Measurements from ENCODE around the gene ZSCAN18. TPM values are rescaled to one million over a fixed set of nuclear protein-coding genes. Genes with fewer than 3 reads are reported as not detected.

The ZSCAN18 gene
- total RNA-seq, 1 donor from 2014 or later: 47.3 TPM

- H3K9me3 ChIP-seq: no peaks in the 10 kb centered on the region
- TF ChIP-seq CTCF (IDR thresholded peaks at IDR 0.05): no peak
- intact Hi-C loops (cut with DNase I): no loop called here
- H3K36me3 ChIP-seq: no peaks in the 10 kb centered on the region
- no peak overlapping the region for H3K27ac ChIP-seq
- DNase-seq (no peak), ATAC-seq (no peak)
- peak overlapping the region; percentile 26 for H3K4me3 ChIP-seq
- H3K27me3 ChIP-seq: peaks cover 25% of the 10 kb centered on the region
- H3K4me1 ChIP-seq: no peaks in the 10 kb centered on the region
Observed at GRCh38 chr19:58034477-58034793, 63.6 kb downstream of the ZSCAN18 start.

Other genes with a start within 250 kb of the ZSCAN18 start
- 27.3 TPM for gene ZNF587, start 248.4 kb downstream of the ZSCAN18 start, total RNA-seq
- 12.3 TPM for gene ZNF814, start 209.2 kb downstream of the ZSCAN18 start, total RNA-seq
- 17.7 TPM for gene ZNF417, start 181.6 kb downstream of the ZSCAN18 start, total RNA-seq
- 5.0 TPM for gene ZNF418, start 162.8 kb downstream of the ZSCAN18 start, total RNA-seq
- 5.8 TPM for gene ZNF256, start 150.5 kb downstream of the ZSCAN18 start, total RNA-seq
- gene C19orf18, start 123.7 kb downstream of the ZSCAN18 start, total RNA-seq: 0.90 TPM
- gene ZNF606, start 95.4 kb downstream of the ZSCAN18 start, total RNA-seq: 15.4 TPM
- not detected for gene ZSCAN1, start 64.2 kb downstream of the ZSCAN18 start, total RNA-seq
- gene ZNF135, start 38.9 kb downstream of the ZSCAN18 start, total RNA-seq: 4.1 TPM
- 7.4 TPM for gene ZNF329, start 52.6 kb upstream of the ZSCAN18 start, total RNA-seq
- gene ZNF274, start 84.8 kb upstream of the ZSCAN18 start, total RNA-seq: 31.9 TPM
- 27.0 TPM for gene ZNF544, start 130.7 kb upstream of the ZSCAN18 start, total RNA-seq
- 6.0 TPM for gene ZNF8, start 180.7 kb upstream of the ZSCAN18 start, total RNA-seq
- gene ERVK3-1, start 207.1 kb upstream of the ZSCAN18 start, total RNA-seq: 34.8 TPM
- gene ZSCAN22, start 228.8 kb upstream of the ZSCAN18 start, total RNA-seq: 4.0 TPM